D721Med (cell line): Measurements from ENCODE around the gene PRR22.
"Not testable (repeated sequence)": the region's sequence is repeated elsewhere in the genome, so short reads cannot be mapped to it uniquely, and the experiment has no call there.

Experiments
- DNase-seq: peaks from one replicate; pipeline ENCODE4 v3.0.0; 2011; ENCODE audit warnings: low spot score; ENCODE audit not compliant: insufficient read length
- FAIRE-seq: peaks from 2 replicates; lab custom pipeline; 2011; peaks lifted over from hg19 to GRCh38; lab: Jason Lieb, UNC
- TF ChIP-seq, protein P1 (sequence below): IDR thresholded peaks from 2 replicates; pipeline ENCODE4 v1.5.1; 2012; ENCODE audit warnings: mild to moderate bottlenecking, control low read depth; ENCODE audit not compliant: insufficient read depth; ENCODE audit errors: missing control alignments

PRR22 gene

GRCh38 chr19:5751709-5752108 is 32.8 kb downstream of the PRR22 start:
- no peak for FAIRE-seq
- DNase-seq = no peak
- TF ChIP-seq, protein P1, sequence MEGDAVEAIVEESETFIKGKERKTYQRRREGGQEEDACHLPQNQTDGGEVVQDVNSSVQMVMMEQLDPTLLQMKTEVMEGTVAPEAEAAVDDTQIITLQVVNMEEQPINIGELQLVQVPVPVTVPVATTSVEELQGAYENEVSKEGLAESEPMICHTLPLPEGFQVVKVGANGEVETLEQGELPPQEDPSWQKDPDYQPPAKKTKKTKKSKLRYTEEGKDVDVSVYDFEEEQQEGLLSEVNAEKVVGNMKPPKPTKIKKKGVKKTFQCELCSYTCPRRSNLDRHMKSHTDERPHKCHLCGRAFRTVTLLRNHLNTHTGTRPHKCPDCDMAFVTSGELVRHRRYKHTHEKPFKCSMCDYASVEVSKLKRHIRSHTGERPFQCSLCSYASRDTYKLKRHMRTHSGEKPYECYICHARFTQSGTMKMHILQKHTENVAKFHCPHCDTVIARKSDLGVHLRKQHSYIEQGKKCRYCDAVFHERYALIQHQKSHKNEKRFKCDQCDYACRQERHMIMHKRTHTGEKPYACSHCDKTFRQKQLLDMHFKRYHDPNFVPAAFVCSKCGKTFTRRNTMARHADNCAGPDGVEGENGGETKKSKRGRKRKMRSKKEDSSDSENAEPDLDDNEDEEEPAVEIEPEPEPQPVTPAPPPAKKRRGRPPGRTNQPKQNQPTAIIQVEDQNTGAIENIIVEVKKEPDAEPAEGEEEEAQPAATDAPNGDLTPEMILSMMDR = no peak

- FAIRE-seq = no peak
- TF ChIP-seq, protein P1 = no peak
- no peak for DNase-seq
Observed at GRCh38 chr19:5749505-5749904, 35.0 kb downstream of the PRR22 start.

GRCh38 chr19:5748920-5749319 is 35.6 kb downstream of the PRR22 start:
- FAIRE-seq, DNase-seq: not testable (repeated sequence)

DNA sequence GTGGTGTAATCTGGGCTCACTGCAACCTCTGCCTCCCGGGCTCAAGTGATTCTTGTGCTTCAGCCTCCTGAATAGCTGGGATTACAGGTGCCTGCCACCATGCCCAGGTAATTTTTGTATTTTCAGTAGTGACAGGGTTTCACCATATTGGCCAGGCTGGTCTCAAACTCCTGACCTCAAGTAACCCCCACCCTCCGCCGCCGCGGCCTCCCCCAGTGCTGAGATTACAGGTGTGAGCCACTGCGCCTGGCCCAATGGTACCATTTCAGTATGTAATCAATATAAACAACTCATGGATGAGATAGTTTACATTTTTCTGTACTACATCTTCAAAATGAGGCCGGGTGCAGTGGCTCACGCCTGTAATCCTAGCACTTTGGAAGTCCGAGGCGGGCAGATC is 39.5 kb downstream of the PRR22 start:
- not testable (repeated sequence) for FAIRE-seq, DNase-seq

DNA sequence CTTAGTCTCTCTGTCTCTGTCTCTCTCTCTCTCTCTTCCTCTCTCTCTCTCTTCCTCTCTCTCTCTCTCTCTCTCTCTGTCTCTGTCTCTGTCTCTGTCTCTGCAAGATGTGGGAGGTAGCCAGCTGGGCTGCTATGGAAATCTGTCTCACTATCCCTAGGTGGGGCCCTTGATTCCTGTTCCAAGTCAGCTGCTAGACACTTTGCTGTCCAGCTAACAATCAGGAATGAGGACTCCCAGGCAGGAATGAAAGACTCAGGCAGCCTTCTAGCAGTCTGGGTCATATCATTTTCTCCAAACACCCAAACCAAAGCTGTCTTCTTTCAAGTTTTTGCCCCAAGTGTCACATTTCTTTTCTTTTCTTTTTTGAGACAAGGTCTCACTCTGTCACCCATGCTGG is 40.9 kb downstream of the PRR22 start:
- TF ChIP-seq, protein P1 = no peak
- FAIRE-seq (no peak), DNase-seq (no peak)

DNA sequence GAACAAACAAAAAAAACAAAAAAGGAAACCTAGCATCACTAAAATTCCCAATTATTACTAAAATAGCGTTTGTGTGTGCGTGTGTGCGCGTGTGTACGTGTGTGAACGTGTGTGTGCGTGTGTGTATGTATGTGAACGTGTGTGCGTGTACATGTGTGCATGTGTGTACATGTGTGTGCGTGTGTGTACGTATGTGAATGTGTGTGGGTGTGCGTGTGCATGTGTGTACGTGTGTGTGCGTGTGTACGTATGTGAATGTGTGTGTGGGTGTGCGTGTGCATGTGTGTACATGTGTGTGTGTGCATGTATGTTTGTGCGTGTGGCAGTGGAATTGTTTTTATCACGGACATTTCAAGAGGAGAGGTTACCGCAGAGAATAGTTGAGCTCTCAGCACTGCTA is 42.5 kb downstream of the PRR22 start:
- no peak for DNase-seq
- FAIRE-seq = no peak
- TF ChIP-seq, protein P1 = no peak

DNA sequence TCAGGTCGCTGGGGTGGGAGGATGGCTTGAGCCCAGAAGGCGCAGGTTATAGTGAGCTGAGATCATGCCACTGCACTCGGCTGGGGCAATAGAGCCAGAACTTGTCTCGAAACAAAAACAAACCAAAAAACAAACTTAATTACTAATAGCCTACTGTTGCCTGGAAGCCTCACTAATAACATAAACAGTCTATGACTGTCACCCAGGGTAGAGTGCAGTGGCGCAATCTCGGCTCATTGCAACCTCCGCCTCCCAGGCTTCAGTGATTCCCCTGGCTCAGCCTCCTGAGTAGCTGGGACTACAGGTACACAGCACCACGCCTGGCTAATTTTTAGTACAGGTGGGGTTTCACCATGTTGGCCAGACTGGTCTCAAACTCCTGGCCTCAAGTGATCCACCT is 46.1 kb downstream of the PRR22 start:
- TF ChIP-seq, protein P1 = no peak
- DNase-seq (no peak), FAIRE-seq (no peak)

DNA sequence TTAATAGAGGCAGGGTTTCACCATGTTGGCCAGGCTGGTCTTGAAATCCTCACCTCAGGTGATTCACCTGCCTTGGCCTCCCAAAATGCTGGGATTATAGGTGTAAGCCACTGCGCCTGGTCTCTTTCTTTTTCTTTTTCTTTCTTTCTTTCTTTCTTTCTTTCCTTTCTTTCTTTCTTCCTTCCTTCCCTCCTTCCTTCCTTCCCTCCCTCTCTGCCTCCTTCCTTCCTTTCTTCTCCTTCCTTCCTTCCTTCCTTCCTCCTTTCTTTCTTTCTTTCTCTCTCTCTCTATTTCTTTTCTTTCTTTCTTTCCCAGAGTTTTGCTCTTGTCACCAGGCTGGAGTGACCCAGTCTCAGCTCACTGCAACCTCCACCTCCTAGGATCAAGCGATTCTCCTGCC is 51.4 kb downstream of the PRR22 start:
- FAIRE-seq, DNase-seq: not testable (repeated sequence)
